ENCODE results near the gene PDCD7.

DNA sequence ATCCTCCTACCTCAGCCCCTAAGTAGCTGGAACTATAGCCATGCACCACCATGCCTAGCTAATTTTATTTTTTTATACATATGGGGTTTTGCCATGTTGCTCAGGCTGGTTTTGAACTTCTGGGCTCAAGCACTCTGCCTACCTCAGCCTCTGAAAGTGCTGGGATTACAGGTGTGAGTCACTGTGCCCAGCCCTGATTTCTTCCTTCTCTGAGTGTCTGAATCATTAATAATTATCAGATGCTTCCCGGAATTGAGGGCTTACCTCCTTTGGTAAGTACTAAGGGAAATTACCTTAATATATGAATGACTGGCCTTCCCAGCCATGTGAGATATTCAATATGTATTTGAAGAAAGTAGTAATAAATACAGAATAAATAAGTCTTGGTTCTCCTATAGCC lies 44.3 kb upstream of the PDCD7 start:
- TF ChIP-seq TAF1 (IDR thresholded peaks at IDR 0.05; ENCODE audit: low read depth, low read length) = no peak
- no peak for TF ChIP-seq POLR2AphosphoS5 (IDR thresholded peaks at IDR 0.05; ENCODE audit: low read depth, low read length)
- TF ChIP-seq POLR2A (IDR thresholded peaks at IDR 0.05; ENCODE audit: low read depth, low read length) = no peak
- TF ChIP-seq PAX5 (IDR thresholded peaks at IDR 0.05; ENCODE audit: insufficient read depth, low read length, severe bottlenecking) = no peak
- TF ChIP-seq SPI1 (IDR thresholded peaks at IDR 0.05; ENCODE audit: low read depth, low read length) = no peak
- TF ChIP-seq POU2F2 (IDR thresholded peaks at IDR 0.05; ENCODE audit: low read depth, low read length) = no peak

Data from GM12891 (cell line).